CMK (cell line): ENCODE results near the gene TRIM7.
"Not testable (repeated sequence)": the region's sequence is repeated elsewhere in the genome, so short reads cannot be mapped to it uniquely, and the experiment has no call there.

Experiments
- DNase-seq: peaks from one replicate; pipeline ENCODE4 v3.0.0-alpha.2; 2010; ENCODE audit warnings: low read depth

Gene TRIM7

DNA sequence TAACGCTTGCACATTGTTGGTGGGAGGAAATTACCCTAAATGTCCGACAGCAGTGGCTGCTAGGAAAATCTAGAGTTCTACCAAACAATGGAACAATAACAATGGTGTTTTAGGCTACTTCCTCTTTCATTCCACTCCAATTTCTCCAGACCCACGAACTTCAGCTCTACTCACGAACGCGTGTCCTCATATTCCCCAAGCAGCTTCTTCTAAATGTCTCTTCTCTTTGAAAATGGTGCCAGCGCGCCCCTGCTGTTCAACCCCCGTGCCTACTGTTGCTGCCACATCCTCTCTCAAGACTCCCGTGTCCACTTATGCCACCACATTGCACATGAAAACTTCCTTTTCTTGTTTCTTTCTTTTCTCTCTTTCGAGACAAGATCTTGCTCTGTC is 32.0 kb downstream of the TRIM7 start:
- DNase-seq: no peak

DNA sequence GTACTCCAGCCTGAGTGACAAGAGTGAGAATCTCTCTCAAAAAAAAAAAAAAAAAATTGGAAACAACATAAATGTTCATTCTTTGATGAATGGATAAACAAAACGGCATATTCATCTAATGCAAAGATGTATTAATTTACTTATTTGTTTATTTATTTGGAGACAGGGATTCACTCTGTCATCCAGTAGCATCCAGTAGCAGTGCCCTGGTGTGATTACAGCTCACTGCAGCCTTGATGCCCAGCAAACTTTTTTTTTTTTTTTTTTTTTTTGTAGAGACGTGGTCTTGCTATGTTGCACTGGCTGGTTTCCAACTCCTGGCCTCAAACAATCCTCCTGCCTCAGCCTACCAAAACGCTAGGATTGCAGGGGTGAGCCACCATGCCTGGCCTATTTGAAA is 33.2 kb downstream of the TRIM7 start:
- DNase-seq: no peak

DNA sequence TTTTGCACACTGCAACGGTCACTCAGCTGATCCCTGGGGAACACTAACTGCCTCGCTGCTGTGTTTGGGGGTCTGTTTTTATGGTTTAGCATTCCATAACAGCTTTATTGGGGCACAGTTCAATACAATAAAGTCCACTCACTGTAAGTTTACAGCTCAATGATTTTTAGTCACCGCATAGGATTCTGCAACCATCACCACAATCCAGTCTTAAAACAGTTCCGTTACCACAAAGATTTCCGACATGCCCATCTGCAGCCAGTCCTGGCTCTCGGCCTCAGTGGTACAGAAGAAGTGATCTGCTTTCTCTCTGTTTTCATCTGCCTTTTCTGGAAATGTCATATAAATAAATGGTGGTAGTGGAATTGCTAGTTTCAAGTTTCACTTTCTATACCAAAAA is 34.0 kb downstream of the TRIM7 start:
- DNase-seq: no peak

DNA sequence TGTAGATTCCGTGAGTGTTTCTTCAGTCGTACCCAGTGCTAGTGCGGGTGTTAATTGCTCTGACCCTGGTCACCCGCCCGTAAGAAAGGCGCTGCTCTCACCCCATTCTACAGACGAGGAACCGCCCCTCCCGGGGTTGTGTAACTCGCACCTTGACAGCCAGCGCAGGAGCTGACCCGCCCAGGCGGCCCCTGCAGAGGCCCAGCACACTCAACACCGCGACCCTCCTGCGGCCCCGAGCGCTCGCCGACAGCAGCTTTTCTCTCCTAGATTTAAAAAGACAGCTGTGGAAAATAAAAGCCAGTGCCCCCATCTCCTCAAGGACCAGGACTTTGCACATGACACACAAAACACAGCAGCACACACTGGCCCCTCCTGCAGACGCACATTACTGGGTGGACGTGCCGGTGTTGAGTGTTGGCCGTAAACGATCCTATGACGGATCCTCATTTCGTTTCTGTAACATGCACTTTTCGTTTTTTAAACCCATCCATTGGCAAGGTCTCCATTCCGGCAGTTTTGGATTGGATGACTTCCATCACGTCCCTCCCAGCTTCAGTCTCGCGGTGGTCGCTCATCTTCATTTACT is 34.7 kb downstream of the TRIM7 start:
- DNase-seq: no peak

DNA sequence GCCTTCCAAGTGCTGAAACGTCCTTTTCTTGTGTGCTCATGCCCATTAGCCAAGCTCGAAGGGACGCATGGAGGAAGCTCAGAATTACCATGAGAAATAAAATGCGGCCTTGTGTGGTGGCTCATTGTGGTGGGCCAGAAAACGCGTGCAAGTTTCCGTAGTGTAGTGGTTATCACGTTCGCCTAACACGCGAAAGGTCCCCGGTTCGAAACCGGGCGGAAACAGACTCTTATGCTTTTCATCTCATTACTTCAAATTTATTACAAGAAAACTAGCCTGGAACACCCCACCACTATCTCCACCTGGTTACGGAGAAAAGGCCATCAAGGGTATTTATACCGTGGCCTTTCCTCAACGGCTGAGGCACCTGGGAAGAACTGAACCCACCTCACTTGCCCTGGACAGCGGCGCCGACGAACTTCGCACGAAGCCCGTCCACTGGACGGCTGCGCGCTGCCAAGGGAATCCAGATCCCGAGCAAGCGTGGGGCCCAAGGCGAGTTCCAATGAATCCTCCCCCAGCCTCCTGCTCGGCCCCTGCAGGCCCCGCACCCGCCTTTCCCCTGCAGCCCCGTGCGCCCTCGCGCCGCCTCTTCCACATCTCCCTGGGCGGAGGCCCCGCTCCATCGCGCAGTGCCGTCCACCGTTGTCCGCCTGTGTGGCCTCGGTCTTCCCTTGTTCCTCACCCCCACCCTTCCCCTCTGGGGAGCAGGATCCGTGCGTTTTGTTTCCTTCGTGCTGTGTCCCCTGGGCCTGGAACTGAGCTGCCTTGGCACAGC is 35.3 kb downstream of the TRIM7 start:
- not testable (repeated sequence) for DNase-seq

DNA sequence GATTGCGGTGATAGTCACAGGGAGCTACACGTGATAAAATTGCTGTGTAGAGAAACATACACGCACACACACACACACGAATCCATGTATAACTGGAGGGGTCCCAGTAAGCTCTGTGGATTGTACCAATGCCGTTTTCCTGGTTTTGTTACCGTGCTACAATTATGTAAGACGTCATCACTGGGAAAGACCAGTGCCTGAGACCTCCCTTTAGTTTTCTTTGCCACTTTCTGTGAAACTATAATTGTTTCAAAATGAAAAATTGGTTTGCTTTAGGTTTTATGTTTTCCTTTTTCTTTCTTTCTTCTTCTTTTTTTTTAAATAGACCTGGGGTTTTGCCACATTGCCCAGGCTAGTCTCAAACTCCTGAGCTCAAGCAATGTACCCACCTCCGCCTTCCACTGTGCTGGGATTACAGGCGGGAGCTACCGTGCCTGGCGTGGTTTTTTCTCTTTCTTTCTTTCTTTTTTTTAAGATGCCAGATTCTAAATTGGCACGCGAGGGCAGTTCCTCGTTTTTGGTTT is 36.3 kb downstream of the TRIM7 start:
- no peak for DNase-seq

DNA sequence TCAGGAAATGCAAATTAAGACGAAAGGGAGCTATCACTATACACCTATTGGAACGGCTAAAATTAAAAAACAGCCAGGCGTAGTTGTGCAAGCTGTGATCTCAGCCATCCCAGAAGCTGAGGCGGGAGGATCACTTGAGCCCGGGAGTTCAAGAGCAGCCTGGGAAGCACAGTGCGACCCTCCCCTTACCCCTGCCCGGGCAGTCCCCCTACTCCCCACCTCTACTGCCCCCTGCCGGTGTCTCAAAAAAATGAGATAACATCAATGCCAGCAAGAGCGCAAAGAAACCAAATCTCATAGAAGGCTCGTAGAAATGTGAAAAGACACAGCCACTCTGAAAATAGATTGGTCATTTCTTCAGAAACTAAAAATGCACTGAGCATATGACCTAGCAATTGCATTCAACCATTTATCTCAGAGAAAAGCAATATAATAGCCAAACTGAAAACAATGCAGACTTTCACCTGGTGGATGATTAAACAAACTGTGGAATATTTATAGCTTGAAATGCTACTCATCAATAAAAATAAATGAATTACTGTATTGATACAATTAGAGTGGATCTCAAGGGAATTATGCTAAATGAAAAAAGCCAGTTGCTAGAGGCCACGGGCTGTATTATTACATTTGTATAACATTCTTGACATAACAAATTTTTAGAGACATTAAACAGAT is 37.0 kb downstream of the TRIM7 start:
- no peak for DNase-seq

DNA sequence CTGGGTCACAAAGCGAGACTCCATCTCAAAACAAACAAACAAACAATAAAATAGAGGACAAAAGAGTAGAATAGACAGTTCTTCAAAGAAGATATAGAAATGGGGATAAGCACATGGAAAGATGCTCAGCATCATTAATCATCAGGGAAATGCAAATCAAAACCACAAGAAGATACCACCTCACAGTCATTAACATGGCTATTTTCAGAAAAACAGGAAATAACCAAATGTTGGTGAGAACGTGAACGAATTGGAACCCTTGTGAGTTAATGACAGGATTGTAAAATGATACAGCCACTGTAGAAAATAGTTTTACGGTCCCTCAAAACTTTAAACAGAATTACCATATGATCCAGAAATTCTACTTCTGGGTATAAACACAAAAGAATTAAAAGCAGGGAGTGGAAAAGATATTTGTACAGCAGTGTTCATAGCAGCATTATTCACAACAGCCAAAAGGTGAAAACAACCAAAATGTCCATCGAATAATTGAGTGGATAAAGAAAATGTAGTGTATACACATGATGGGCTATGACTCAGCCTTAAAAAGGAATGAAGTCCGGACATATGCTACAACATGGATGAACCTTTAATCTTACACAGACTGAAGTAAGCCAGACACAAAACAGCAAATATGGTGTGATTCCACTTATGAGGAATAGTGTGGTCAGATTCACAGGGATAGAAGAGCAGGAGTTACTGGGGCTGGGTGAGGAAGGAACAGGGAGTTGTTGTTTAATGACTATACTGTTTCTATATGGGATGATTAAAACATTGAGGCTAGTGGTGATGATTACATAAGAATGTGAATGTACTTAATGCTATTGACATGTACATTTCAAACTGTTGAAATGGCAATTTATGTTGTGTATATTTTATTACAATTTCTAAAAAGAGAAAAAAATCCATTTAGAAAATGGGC is 37.9 kb downstream of the TRIM7 start:
- no peak for DNase-seq

DNA sequence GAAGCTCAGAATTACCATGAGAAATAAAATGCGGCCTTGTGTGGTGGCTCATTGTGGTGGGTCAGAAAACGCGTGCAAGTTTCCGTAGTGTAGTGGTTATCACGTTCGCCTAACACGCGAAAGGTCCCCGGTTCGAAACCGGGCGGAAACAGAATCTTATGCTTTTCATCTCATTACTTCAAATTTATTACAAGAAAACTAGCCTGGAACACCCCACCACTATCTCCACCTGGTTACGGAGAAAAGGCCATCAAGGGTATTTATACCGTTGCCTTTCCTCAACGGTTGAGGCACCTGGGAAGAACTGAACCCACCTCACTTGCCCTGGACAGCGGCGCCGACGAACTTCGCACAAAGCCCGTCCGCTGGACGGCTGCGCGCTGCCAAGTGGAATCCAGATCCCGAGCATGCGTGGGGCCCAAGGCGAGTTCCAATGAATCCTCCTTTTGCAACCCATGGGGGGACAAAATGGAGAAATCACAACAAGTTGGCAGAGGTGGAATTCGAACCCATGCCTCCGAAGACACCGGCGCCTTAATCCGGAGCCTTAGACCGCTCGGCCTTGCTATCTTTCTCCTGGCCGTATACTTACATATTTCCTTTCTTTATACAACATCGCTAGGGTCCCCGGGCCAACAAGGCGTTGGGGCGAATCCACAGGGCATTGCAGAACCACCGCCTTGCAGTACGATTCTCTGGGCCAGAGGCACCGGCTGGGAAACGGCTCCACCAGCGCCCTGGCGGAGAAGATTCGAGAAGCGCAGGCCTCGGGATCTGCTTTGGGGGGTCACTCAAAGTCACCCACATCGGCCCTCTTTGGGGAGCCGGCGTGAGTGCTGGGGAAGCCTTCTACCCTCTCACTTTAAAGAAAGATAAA is 40.7 kb downstream of the TRIM7 start:
- DNase-seq: no peak

DNA sequence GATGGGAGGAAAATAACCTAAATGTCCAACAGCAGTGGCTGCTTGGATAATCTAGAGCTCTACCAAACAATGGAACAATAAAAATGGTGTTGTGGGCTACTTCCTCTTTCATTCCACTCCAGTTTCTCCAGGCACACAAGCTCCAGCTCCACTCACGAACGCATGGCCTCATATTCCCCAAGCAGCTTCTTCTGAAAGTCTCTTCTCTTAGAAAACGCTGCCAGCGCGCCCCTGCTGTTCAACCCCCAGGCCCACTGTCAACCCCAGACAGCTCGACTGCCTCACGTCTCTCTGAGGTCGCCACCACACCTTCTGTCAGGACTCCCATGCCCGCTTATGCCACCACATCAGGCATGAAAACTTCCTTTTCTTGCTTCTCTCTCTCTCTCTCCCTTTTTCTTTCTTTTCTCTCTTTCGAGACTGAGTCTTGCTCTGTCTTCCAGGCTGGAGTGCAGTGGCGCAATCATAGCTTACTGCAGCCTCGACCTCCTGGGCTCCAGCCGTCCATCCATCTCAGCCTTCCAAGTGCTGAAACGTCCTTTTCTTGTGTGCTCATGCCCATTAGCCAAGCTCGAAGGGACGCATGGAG is 41.4 kb downstream of the TRIM7 start:
- no peak for DNase-seq

DNA sequence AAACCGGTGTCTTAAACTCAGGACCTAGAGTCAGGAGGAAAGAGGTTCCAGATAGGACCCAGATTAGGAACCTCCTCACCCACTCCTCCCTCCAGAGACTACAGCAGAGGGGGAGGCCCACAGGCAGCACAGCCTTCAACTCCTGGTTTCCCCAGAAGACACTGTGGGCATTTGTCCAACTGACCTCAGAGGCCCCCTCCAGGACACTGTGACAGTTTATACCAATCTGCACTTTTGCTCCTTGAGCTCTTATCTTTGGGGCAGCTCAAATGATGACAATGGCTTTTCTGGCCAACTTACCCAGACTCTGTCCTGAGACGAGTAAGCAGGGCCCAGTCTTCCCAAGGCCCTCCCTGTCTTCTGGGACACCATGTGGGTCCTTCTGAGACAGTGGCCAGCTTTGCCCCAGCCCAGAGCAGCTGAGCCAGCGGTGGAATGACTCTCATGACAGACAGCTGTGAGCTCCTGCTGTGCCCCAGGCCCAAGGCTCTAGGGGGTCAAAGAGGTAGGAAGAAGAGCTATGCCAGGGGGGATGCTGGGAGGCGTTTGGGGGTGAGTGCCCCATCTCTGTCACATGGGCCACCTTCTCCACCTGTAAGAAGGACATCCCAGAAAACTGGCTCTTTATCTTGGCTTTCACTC is 43.3 kb downstream of the TRIM7 start:
- no peak for DNase-seq

DNA sequence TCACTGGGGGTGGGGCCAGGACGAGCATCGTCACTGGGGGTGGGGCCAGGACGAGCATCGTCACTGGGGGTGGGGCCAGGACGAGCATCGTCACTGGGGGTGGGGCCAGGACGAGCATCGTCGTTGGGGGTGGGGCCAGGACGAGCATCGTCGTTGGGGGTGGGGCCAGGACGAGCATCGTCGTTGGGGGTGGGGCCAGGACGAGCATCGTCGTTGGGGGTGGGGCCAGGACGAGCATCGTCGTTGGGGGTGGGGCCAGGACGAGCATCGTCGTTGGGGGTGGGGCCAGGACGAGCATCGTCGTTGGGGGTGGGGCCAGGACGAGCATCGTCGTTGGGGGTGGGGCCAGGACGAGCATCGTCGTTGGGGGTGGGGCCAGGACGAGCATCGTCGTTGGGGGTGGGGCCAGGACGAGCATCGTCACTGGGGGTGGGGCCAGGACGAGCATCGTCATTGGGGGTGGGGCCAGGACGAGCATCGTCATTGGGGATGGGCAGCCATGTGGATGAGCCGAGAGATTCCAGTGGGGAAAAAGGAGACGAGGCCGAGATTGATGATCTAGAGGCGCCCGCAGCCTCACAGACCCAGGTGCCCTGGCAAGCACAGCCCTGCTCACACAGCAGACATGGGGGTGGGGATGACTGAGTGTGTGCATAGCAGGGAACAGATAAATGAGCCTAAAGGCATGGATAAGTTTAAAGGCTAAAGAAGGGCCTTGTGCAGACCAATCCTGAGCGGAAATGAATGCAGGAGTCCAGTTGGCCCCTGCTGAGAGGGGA is 44.1 kb downstream of the TRIM7 start:
- DNase-seq: peak; percentile 15

DNA sequence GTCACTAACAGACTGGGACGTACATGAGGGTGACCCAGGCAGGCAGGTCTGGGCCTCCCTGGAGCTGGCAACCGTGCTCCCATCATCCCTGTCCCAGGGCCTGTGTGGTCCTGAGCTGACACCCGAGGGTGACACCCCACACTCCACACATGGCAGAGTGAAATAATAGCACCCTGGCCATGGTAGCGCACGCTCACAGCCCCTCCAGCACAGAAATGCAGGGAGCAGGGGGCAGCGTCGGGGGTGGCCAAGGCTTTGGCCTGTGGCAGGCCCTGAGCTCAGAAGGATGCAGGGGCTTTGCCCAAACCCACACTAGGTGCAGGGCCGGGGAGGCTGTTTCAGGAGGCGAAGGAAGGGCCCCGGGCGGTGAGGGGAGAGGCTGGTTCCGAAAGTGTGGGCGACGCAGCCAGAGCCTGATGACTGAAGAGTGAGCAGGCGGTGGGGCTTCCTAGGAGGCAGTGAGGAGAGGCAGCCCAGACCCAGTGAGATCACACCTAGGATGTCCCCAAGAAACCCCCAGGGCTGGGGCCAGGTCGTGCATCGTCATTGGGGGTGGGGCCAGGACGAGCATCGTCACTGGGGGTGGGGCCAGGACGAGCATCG is 44.7 kb downstream of the TRIM7 start:
- no peak for DNase-seq

DNA sequence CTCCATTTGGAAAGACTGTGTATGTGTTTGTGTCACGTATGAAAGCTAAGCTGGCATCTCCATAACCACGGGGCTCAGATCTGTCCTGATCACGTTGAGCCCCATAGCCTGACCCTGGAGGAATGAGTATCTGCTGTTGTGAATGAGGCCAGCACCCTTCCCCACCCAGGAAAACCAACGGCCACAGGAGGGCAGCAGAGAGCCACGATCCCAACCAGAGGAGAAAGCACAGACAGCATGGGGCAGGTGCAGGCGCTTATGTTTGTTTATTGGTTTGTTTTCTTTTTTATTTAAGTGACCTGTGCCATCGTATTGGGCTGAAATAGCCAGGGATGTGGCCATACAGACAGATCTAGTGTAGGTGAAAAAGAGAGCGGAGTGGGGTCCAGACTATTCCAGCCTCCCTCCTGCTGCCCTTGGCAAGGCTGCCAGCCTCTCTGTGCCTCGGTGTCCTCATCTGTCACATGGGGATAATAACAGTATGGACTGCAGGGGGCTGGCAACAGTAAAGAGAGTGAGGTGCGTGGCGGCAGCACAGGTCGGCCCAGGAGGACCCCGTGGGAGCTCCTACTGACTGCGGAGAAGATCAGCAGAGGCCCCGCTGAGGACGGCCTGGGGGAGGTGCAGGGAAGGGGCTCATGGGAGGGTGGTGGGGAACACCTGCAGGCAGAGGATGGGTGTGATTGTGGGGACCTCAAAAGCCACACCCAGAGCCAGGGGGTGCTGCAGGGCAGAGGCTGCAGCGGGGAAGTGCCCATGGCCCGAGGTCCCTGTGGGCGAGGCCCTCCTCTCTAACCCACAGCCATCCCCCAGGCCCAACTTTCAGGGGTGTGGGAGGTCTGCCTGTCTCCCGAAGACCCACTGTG is 45.5 kb downstream of the TRIM7 start:
- peak; percentile 34 for DNase-seq

DNA sequence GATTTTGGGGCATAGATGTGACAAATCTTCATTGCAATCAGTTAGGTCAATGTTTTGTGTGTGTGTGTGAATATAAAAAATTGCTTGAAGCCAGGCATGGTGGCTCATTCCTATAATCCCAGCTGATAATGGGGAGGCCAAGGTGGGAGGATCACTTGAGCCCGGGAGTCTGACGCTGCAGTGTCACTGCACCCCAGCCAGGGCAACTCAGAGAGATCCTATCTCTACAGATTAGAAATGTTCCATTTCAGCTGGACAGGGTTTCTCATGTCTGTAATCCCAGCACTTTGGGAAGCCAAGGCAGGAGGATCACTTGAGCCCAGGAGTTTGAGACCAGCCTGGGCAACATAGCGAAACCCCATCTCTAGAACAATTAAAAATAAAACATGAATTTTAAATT is 46.1 kb downstream of the TRIM7 start:
- no peak for DNase-seq

DNA sequence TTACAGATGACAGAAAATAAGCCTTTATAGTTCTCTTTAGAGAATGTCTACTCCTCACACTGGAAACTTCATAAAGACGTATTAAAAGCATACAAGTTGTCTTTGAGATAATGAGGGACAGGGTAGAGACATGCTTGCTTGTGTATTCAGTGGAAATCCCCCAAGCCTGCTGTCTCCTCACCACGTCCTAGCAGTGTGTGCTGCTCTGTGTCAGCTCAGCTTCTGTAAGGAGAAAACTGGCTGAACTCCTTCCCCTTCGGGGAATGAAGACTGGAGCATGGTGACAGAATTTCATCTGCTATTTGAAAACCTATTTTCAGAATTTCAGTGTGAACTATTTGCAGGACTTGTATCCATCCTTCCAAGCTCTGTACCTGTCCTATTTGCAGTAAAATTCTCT is 48.2 kb downstream of the TRIM7 start:
- no peak for DNase-seq

DNA sequence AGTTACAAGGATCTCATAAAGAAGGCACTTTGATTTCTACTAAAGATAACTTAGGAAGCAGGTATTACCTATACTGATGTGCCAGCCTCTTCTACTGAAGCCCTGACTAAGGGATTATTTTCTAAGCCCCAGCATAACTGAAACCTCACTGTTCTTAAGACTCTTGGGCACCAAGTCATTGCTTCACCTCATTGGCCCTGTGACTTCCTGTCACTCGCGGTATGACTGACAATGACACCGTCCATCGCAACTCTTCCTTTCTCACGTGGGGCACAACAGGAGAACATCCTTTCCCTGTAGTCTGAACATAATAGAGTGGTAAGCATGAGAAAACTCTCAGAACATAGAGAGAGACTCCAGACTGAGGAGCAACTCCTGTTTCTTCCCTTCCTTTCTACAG is 51.2 kb downstream of the TRIM7 start:
- no peak for DNase-seq

DNA sequence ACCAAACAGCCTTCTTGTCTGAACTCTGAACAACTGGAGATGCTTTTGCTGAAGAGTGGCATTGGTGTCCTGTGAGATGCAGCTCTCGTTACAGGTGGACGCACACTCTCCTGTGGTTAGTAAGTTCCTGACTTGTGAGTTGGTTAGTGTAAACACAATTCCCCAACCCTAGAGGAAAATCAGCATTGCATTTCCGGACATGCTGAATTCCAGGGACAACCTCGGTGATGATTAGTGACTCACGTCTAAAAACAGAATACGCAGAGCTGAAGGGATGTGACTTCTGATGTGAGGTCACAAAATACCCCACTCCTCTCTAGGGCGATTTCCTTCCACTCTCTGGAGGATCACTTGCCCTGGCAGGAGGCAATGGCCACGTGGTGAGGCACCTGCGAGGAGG is 52.6 kb downstream of the TRIM7 start:
- no peak for DNase-seq
